CD4-positive, alpha-beta T cell treated with Interleukin-12 subunit alpha and Interleukin-12 subunit beta, for 1 hour (primary cell): Measurements from ENCODE around the gene CEP104.
"Not testable (repeated sequence)": the region's sequence is repeated elsewhere in the genome, so short reads cannot be mapped to it uniquely, and the experiment has no call there.

Source experiments
- DNase-seq: peaks from one replicate; pipeline ENCODE4 v3.0.0-alpha.2; 2020

The CEP104 gene

GRCh38 chr1:3821447-3821846 is 35.6 kb downstream of the CEP104 start:
- no peak for DNase-seq

GRCh38 chr1:3821004-3821403 is 36.0 kb downstream of the CEP104 start:
- DNase-seq = no peak

- DNase-seq = no peak
These were observed 36.7 kb downstream of the CEP104 start for GRCh38 chr1:3820316-3820715.

- DNase-seq = no peak
These were observed 37.2 kb downstream of the CEP104 start for GRCh38 chr1:3819771-3820200.

- DNase-seq = no peak
These were observed 39.0 kb downstream of the CEP104 start for GRCh38 chr1:3817821-3818597.

- no peak for DNase-seq
These were observed 39.8 kb downstream of the CEP104 start for GRCh38 chr1:3817138-3817740.

GRCh38 chr1:3816331-3817137 is 40.5 kb downstream of the CEP104 start:
- DNase-seq = no peak

GRCh38 chr1:3814771-3815561 is 42.0 kb downstream of the CEP104 start:
- no peak for DNase-seq

- no peak for DNase-seq
These were observed 42.9 kb downstream of the CEP104 start for GRCh38 chr1:3814065-3814464.

- no peak for DNase-seq
These were observed 45.5 kb downstream of the CEP104 start for GRCh38 chr1:3811595-3811911.

- not testable (repeated sequence) for DNase-seq
These were observed 46.8 kb downstream of the CEP104 start for GRCh38 chr1:3810149-3810761.

GRCh38 chr1:3809680-3810079 is 47.3 kb downstream of the CEP104 start:
- DNase-seq = no peak

- DNase-seq = no peak
These were observed 49.2 kb downstream of the CEP104 start for GRCh38 chr1:3807769-3808168.

GRCh38 chr1:3805038-3805437 is 52.0 kb downstream of the CEP104 start:
- no peak for DNase-seq

- not testable (repeated sequence) for DNase-seq
These were observed 52.4 kb downstream of the CEP104 start for GRCh38 chr1:3804627-3804944.

GRCh38 chr1:3803905-3804626 is 52.9 kb downstream of the CEP104 start:
- DNase-seq = no peak

- not testable (repeated sequence) for DNase-seq
These were observed 56.2 kb downstream of the CEP104 start for GRCh38 chr1:3800795-3801194.

- no peak for DNase-seq
These were observed 56.9 kb downstream of the CEP104 start for GRCh38 chr1:3799976-3800685.

- peak; percentile 95 for DNase-seq
These were observed 60.6 kb downstream of the CEP104 start, which contains the start of gene LRRC47 for GRCh38 chr1:3796215-3797061. Gene LRRC47 (minus strand): TSS chr1:3796498. CDS start chr1:3796476, 22 bp downstream.
